Endothelial cell of umbilical vein (primary cell): Measurements from ENCODE around the gene MFSD1. TPM values are rescaled to one million over a fixed set of nuclear protein-coding genes. Genes with fewer than 3 reads are reported as not detected.

ENCODE experiments used
- BruUV-seq: library from RNA; stranded (reverse); fragments of 400-500 nt; replicated peaks from 2 replicates; lab custom pipeline; 2021; lab: Mats Ljungman, UMichigan
- CTCF ChIA-PET: fragments of 300-600, 350-600 bp; sonication (Branson Sonifier 250); formaldehyde crosslinking; loops from one replicate; lab custom pipeline; 2021; ENCODE audit warnings: antibody characterized with exemption, inconsistent platforms; lab: Charles Lee
- POLR2A ChIA-PET: fragments of 300-600, 350-600 bp; sonication (Branson Sonifier 250); formaldehyde crosslinking; loops from one replicate; lab custom pipeline; 2021; ENCODE audit warnings: antibody characterized with exemption, inconsistent platforms; lab: Charles Lee
- DNase-seq: peaks from one replicate; pipeline ENCODE4 v3.0.0-alpha.2; 2011; ENCODE audit warnings: low read depth, low spot score
- FAIRE-seq: peaks from 2 replicates; lab custom pipeline; 2011; peaks lifted over from hg19 to GRCh38; lab: Jason Lieb, UNC
- H2AFZ ChIP-seq: 2 replicates; pipeline ENCODE4 v1.6.0; 2012; ENCODE audit warnings: low read depth, low read length, control low read depth, inconsistent platforms
- H3K27ac ChIP-seq: 2 replicates; pipeline ENCODE4 v1.5.1; 2011; ENCODE audit warnings: low read depth, mild to moderate bottlenecking, control low read depth, low read length, moderate library complexity; ENCODE audit not compliant: insufficient read depth
- H3K27me3 ChIP-seq, 2 experiments: 2 replicates each; pipeline versions ENCODE4 v1.6.0 to v1.6.1; 2011; ENCODE audit warnings: low read length in 2 of 2, mixed read lengths in 1 of 2; ENCODE audit not compliant: control insufficient read depth in 2 of 2, insufficient read depth in 2 of 2
- H3K36me3 ChIP-seq, 2 experiments: 2 replicates in 1 of 2; 3 replicates in 1 of 2; pipeline ENCODE4 v1.5.1; 2011; ENCODE audit warnings: low read length in 2 of 2, mild to moderate bottlenecking in 1 of 2, moderate library complexity in 1 of 2; ENCODE audit not compliant: control insufficient read depth in 2 of 2, insufficient read depth in 2 of 2; ENCODE audit errors: extremely low read depth in 1 of 2
- H3K4me1 ChIP-seq: 3 replicates; pipeline ENCODE4 v1.5.1; 2011; ENCODE audit warnings: mild to moderate bottlenecking, low read length; ENCODE audit not compliant: control insufficient read depth, insufficient read depth; ENCODE audit errors: extremely low read depth
- H3K4me2 ChIP-seq: 2 replicates; pipeline ENCODE4 v1.6.1; 2011; ENCODE audit warnings: low read length, control low read depth, mixed read lengths; ENCODE audit not compliant: insufficient read depth
- H3K4me3 ChIP-seq, 3 experiments: fragments of 200-600 bp in 1 of 3; sonication (generic), shearing (Covaris generic) in 1 of 3; replicated peaks in 1 of 3; 2 replicates each; pipeline ENCODE4 v1.5.1; 2011 to 2016; ENCODE audit warnings: control low read depth in 3 of 3, low read length in 3 of 3, mild to moderate bottlenecking in 2 of 3, inconsistent platforms in 1 of 3, low read depth in 1 of 3, moderate library complexity in 1 of 3; ENCODE audit not compliant: insufficient read depth in 1 of 3
- H3K79me2 ChIP-seq: 2 replicates; pipeline ENCODE4 v1.6.0; 2012; ENCODE audit warnings: low read length, inconsistent platforms; ENCODE audit not compliant: control insufficient read depth, insufficient read depth
- H3K9ac ChIP-seq: replicated peaks from 2 replicates; pipeline ENCODE3; 2011; ENCODE audit warnings: low read length, control low read depth; ENCODE audit not compliant: insufficient read depth; ENCODE audit errors: extremely low read depth
- H3K9me1 ChIP-seq: replicated peaks from 3 replicates; pipeline ENCODE4 v1.6.0; 2011; ENCODE audit warnings: mild to moderate bottlenecking, low read length; ENCODE audit not compliant: control insufficient read depth, insufficient read depth; ENCODE audit errors: extremely low read depth
- H3K9me3 ChIP-seq: replicated peaks from 2 replicates; pipeline ENCODE4 v1.5.1; 2012; ENCODE audit warnings: low read length, inconsistent platforms; ENCODE audit not compliant: control insufficient read depth, insufficient read depth
- H4K20me1 ChIP-seq: replicated peaks from 2 replicates; pipeline ENCODE3; 2011; ENCODE audit warnings: mild to moderate bottlenecking, low read length; ENCODE audit not compliant: control insufficient read depth, insufficient read depth; ENCODE audit errors: extremely low read depth
- EZH2 ChIP-seq: IDR thresholded peaks from 2 replicates; pipeline ENCODE4 v1.6.1; 2012; ENCODE audit warnings: borderline replicate concordance, low read depth, mild to moderate bottlenecking, moderate library complexity, low read length, inconsistent platforms; ENCODE audit not compliant: severe bottlenecking
- FOS ChIP-seq: IDR thresholded peaks from 2 replicates; pipeline ENCODE4 v1.6.1; 2011; ENCODE audit warnings: mild to moderate bottlenecking, low read length, moderate library complexity, borderline replicate concordance; ENCODE audit not compliant: insufficient read depth
- GATA2 ChIP-seq: IDR thresholded peaks from 2 replicates; pipeline ENCODE4 v1.7.0; 2011; ENCODE audit warnings: low read depth, mild to moderate bottlenecking, moderate library complexity, mixed read lengths, low read length; ENCODE audit not compliant: insufficient read length, insufficient read depth
- JUN ChIP-seq: IDR thresholded peaks from 2 replicates; pipeline ENCODE4 v1.6.1; 2011; ENCODE audit warnings: borderline replicate concordance, low read depth; ENCODE audit not compliant: insufficient read length, insufficient read depth
- MAX ChIP-seq: IDR thresholded peaks from 2 replicates; pipeline ENCODE4 v1.6.1; 2011; ENCODE audit not compliant: insufficient read depth, insufficient read length
- MYC ChIP-seq: IDR thresholded peaks from one replicate; pipeline ENCODE4 v1.6.1; 2011; ENCODE audit warnings: mild to moderate bottlenecking, low read depth, low read length
- POLR2A ChIP-seq: IDR thresholded peaks from 2 replicates; pipeline ENCODE4 v1.6.1; 2012; ENCODE audit warnings: low read depth, mild to moderate bottlenecking, control low read depth, low read length
- dilution Hi-C: fragments of 300-500 bp; cut with MboI; formaldehyde crosslinking; loops from one replicate; pipeline ENCODE4 v1.15.0; 2019; ENCODE audit warnings: low sequenced_read_pairs; ENCODE audit not compliant: extremely low pct_ligation_motif_present
- intact Hi-C: fragments of 100-400 bp; cut with micrococcal nuclease; formaldehyde crosslinking; loops from one replicate; pipeline ENCODE4 v1.10.0; 2022
- polyA plus RNA-seq, 4 experiments: library from polyadenylated mRNA; depleted of rRNA in 3 of 4; stranded (reverse) in 3 of 4; unstranded in 1 of 4; fragments of >200 nt; gene quantifications; 2 replicates each; pipeline versions ENCODE4 v1.2.1 to v1.2.3, GENCODE V29; 2011 to 2012; ENCODE audit warnings: missing spikeins in 1 of 4
- total RNA-seq: library from RNA; stranded (reverse); gene quantifications from 2 replicates; pipeline ENCODE4 v1.2.3, GENCODE V29; 2021
- TF ChIP-seq, protein P1 (sequence below), 2 donors: IDR thresholded peaks; 1 replicate in 1 of 2; 2 replicates in 1 of 2; pipeline ENCODE4 v1.5.1; 2011; ENCODE audit warnings: low read length in 2 of 2, mild to moderate bottlenecking in 2 of 2, moderate library complexity in 2 of 2, control low read depth in 1 of 2, inconsistent platforms in 1 of 2, low read depth in 1 of 2; ENCODE audit not compliant: insufficient read depth in 1 of 2; ENCODE audit errors: extremely low read depth in 1 of 2

The MFSD1 gene
- total and polyA plus RNA-seq, 2 donors (not counting 3 experiments of a cell fraction or from before 2014, with no cell fraction given): 38.2 to 65.1 TPM

GRCh38 chr3:158820521-158820920 is 18.7 kb downstream of the MFSD1 start:
- TF ChIP-seq JUN (no peak), MAX (no peak), MYC (no peak), EZH2 (no peak), FOS (no peak), POLR2A (no peak), GATA2 (no peak)
- TF ChIP-seq, protein P1, sequence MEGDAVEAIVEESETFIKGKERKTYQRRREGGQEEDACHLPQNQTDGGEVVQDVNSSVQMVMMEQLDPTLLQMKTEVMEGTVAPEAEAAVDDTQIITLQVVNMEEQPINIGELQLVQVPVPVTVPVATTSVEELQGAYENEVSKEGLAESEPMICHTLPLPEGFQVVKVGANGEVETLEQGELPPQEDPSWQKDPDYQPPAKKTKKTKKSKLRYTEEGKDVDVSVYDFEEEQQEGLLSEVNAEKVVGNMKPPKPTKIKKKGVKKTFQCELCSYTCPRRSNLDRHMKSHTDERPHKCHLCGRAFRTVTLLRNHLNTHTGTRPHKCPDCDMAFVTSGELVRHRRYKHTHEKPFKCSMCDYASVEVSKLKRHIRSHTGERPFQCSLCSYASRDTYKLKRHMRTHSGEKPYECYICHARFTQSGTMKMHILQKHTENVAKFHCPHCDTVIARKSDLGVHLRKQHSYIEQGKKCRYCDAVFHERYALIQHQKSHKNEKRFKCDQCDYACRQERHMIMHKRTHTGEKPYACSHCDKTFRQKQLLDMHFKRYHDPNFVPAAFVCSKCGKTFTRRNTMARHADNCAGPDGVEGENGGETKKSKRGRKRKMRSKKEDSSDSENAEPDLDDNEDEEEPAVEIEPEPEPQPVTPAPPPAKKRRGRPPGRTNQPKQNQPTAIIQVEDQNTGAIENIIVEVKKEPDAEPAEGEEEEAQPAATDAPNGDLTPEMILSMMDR (IDR thresholded peaks at IDR 0.05; ENCODE audit: extremely low read depth in 1 of 2, insufficient read depth in 1 of 2, low read depth in 1 of 2, low read length in 2 of 2): no peak
- BruUV-seq: no TSS peak
- FAIRE-seq (no peak), DNase-seq (no peak)
- no peak overlapping the region for H3K9ac ChIP-seq
- H3K9me1 ChIP-seq: peaks cover 3% of the 10 kb centered on the region
- POLR2A ChIA-PET: no interaction called here
- H4K20me1 ChIP-seq: no peaks in the 10 kb centered on the region
- H3K27ac ChIP-seq: no peak overlapping the region
- H3K79me2 ChIP-seq: no peaks in the 10 kb centered on the region
- no peak overlapping the region for H2AFZ ChIP-seq
- H3K4me2 ChIP-seq: no peak overlapping the region
- H3K27me3 ChIP-seq: no peaks in the 10 kb centered on the region
- H3K36me3 ChIP-seq: peaks cover 8% of the 10 kb centered on the region in 2 experiments
- no peak overlapping the region for H3K4me3 ChIP-seq
- dilution Hi-C loops: no loop called here
- H3K9me3 ChIP-seq: no peaks in the 10 kb centered on the region
- intact Hi-C loops: no loop called here
- CTCF ChIA-PET: interaction anchor here (1.2 kb wide), 1 partner anchor 10 kb away, joined by 3 read pairs; no protein-coding TSS in a partner anchor
- no peaks in the 10 kb centered on the region for H3K4me1 ChIP-seq
